ENCODE data around the gene TEX35.
A peak's percentile ranks its signal among the peaks of the same experiment; 100 is the strongest.

TEX35 gene

GRCh38 chr1:178512566-178513277 is at the start of gene TEX35:
TEX35 (plus strand) TSS chr1:178513109; CDS start chr1:178513189, 80 bp downstream.
- H3K79me2 ChIP-seq (ENCODE audit: control insufficient read depth, insufficient read depth, low read length, unreplicated experiment): no peaks in the 10 kb centered on the region
- no peak within 1 kb of the TSS for H3K27ac ChIP-seq (ENCODE audit: low read depth, low read length)
- H3K4me1 ChIP-seq (ENCODE audit: control insufficient read depth, insufficient read depth, low read length, unreplicated experiment): no peaks in the 10 kb centered on the region
- H3K27me3 ChIP-seq (ENCODE audit: insufficient read depth, low read length): no peaks in the 10 kb centered on the region
- H3K36me3 ChIP-seq (ENCODE audit: insufficient read depth, low read length): no peaks in the 10 kb centered on the region
- H3K4me3 ChIP-seq (ENCODE audit: low read depth, low read length): no peak within 1 kb of the TSS
- H2AFZ ChIP-seq (ENCODE audit: low read length, unreplicated experiment): no peak within 1 kb of the TSS

GRCh38 chr1:178464141-178464540 is 48.8 kb upstream of the TEX35 start:
- H3K27ac ChIP-seq (ENCODE audit: low read depth, low read length): peak overlapping the region; percentile 13; the same call in 1 of the 2 replicates
- no peak overlapping the region for H2AFZ ChIP-seq (ENCODE audit: low read length, unreplicated experiment)
- H3K4me3 ChIP-seq (ENCODE audit: low read depth, low read length): no peak overlapping the region
- H3K27me3 ChIP-seq (ENCODE audit: insufficient read depth, low read length): no peaks in the 10 kb centered on the region
- peaks cover 28% of the 10 kb centered on the region for H3K36me3 ChIP-seq (ENCODE audit: insufficient read depth, low read length)
- H3K79me2 ChIP-seq (ENCODE audit: control insufficient read depth, insufficient read depth, low read length, unreplicated experiment): no peaks in the 10 kb centered on the region
- H3K4me1 ChIP-seq (ENCODE audit: control insufficient read depth, insufficient read depth, low read length, unreplicated experiment): peaks cover 19% of the 10 kb centered on the region

GRCh38 chr1:178464566-178464965 is 48.3 kb upstream of the TEX35 start:
- Histone ChIP-seq H3K27ac (ENCODE audit: low read depth, low read length) (peak overlapping the region; percentile 13), H3K27me3 (ENCODE audit: insufficient read depth, low read length) (no peaks in the 10 kb centered on the region)

GRCh38 chr1:178465011-178465410 is 47.9 kb upstream of the TEX35 start:
- Histone ChIP-seq H3K36me3 (ENCODE audit: insufficient read depth, low read length) (peaks cover 28% of the 10 kb centered on the region), H3K27me3 (ENCODE audit: insufficient read depth, low read length) (no peaks in the 10 kb centered on the region), H3K27ac (ENCODE audit: low read depth, low read length) (peak overlapping the region; percentile 13), H3K4me3 (ENCODE audit: low read depth, low read length) (no peak overlapping the region), H3K79me2 (ENCODE audit: control insufficient read depth, insufficient read depth, low read length, unreplicated experiment) (no peaks in the 10 kb centered on the region), H3K4me1 (ENCODE audit: control insufficient read depth, insufficient read depth, low read length, unreplicated experiment) (peaks cover 19% of the 10 kb centered on the region), H2AFZ (ENCODE audit: low read length, unreplicated experiment) (no peak overlapping the region)

More at GRCh38 chr1:178464566-178464965, 48.3 kb upstream of the TEX35 start:
- no peak overlapping the region for H2AFZ ChIP-seq (ENCODE audit: low read length, unreplicated experiment)
- no peak overlapping the region for H3K4me3 ChIP-seq (ENCODE audit: low read depth, low read length)
- H3K4me1 ChIP-seq (ENCODE audit: control insufficient read depth, insufficient read depth, low read length, unreplicated experiment): peaks cover 19% of the 10 kb centered on the region
- H3K36me3 ChIP-seq (ENCODE audit: insufficient read depth, low read length): peaks cover 28% of the 10 kb centered on the region
- no peaks in the 10 kb centered on the region for H3K79me2 ChIP-seq (ENCODE audit: control insufficient read depth, insufficient read depth, low read length, unreplicated experiment)

GRCh38 chr1:178467837-178468236 is 45.1 kb upstream of the TEX35 start:
- Histone ChIP-seq H3K4me1 (ENCODE audit: control insufficient read depth, insufficient read depth, low read length, unreplicated experiment) (peaks cover 19% of the 10 kb centered on the region), H3K27me3 (ENCODE audit: insufficient read depth, low read length) (no peaks in the 10 kb centered on the region), H3K79me2 (ENCODE audit: control insufficient read depth, insufficient read depth, low read length, unreplicated experiment) (no peaks in the 10 kb centered on the region), H3K36me3 (ENCODE audit: insufficient read depth, low read length) (peaks cover 28% of the 10 kb centered on the region), H3K4me3 (ENCODE audit: low read depth, low read length) (no peak overlapping the region), H2AFZ (ENCODE audit: low read length, unreplicated experiment) (no peak overlapping the region), H3K27ac (ENCODE audit: low read depth, low read length) (no peak overlapping the region)

GRCh38 chr1:178470411-178470960 is 42.4 kb upstream of the TEX35 start:
- H2AFZ ChIP-seq (ENCODE audit: low read length, unreplicated experiment): no peak overlapping the region
- H3K36me3 ChIP-seq (ENCODE audit: insufficient read depth, low read length): peaks cover 35% of the 10 kb centered on the region
- no peaks in the 10 kb centered on the region for H3K27me3 ChIP-seq (ENCODE audit: insufficient read depth, low read length)
- no peaks in the 10 kb centered on the region for H3K4me1 ChIP-seq (ENCODE audit: control insufficient read depth, insufficient read depth, low read length, unreplicated experiment)
- no peak overlapping the region for H3K4me3 ChIP-seq (ENCODE audit: low read depth, low read length)
- H3K79me2 ChIP-seq (ENCODE audit: control insufficient read depth, insufficient read depth, low read length, unreplicated experiment): no peaks in the 10 kb centered on the region
- H3K27ac ChIP-seq (ENCODE audit: low read depth, low read length): no peak overlapping the region

GRCh38 chr1:178472531-178472930 is 40.4 kb upstream of the TEX35 start:
- H3K27ac ChIP-seq (ENCODE audit: low read depth, low read length): no peak overlapping the region
- H3K4me3 ChIP-seq (ENCODE audit: low read depth, low read length): no peak overlapping the region
- no peak overlapping the region for H2AFZ ChIP-seq (ENCODE audit: low read length, unreplicated experiment)
- H3K27me3 ChIP-seq (ENCODE audit: insufficient read depth, low read length): no peaks in the 10 kb centered on the region
- H3K79me2 ChIP-seq (ENCODE audit: control insufficient read depth, insufficient read depth, low read length, unreplicated experiment): no peaks in the 10 kb centered on the region
- no peaks in the 10 kb centered on the region for H3K4me1 ChIP-seq (ENCODE audit: control insufficient read depth, insufficient read depth, low read length, unreplicated experiment)
- peaks cover 17% of the 10 kb centered on the region for H3K36me3 ChIP-seq (ENCODE audit: insufficient read depth, low read length)

GRCh38 chr1:178477373-178477772 is 35.5 kb upstream of the TEX35 start:
- H2AFZ ChIP-seq (ENCODE audit: low read length, unreplicated experiment): no peak overlapping the region
- no peaks in the 10 kb centered on the region for H3K4me1 ChIP-seq (ENCODE audit: control insufficient read depth, insufficient read depth, low read length, unreplicated experiment)
- no peak overlapping the region for H3K4me3 ChIP-seq (ENCODE audit: low read depth, low read length)
- H3K27ac ChIP-seq (ENCODE audit: low read depth, low read length): no peak overlapping the region
- H3K79me2 ChIP-seq (ENCODE audit: control insufficient read depth, insufficient read depth, low read length, unreplicated experiment): no peaks in the 10 kb centered on the region
- H3K36me3 ChIP-seq (ENCODE audit: insufficient read depth, low read length): peaks cover 7% of the 10 kb centered on the region; the same call in 1 of the 2 replicates
- no peaks in the 10 kb centered on the region for H3K27me3 ChIP-seq (ENCODE audit: insufficient read depth, low read length)

GRCh38 chr1:178477841-178478240 is 35.1 kb upstream of the TEX35 start:
- Histone ChIP-seq H3K27me3 (ENCODE audit: insufficient read depth, low read length) (no peaks in the 10 kb centered on the region), H3K36me3 (ENCODE audit: insufficient read depth, low read length) (peaks cover 7% of the 10 kb centered on the region; the same call in 1 of the 2 replicates), H3K4me1 (ENCODE audit: control insufficient read depth, insufficient read depth, low read length, unreplicated experiment) (no peaks in the 10 kb centered on the region), H2AFZ (ENCODE audit: low read length, unreplicated experiment) (no peak overlapping the region), H3K79me2 (ENCODE audit: control insufficient read depth, insufficient read depth, low read length, unreplicated experiment) (no peaks in the 10 kb centered on the region), H3K27ac (ENCODE audit: low read depth, low read length) (no peak overlapping the region), H3K4me3 (ENCODE audit: low read depth, low read length) (no peak overlapping the region)

- Histone ChIP-seq H3K27ac (ENCODE audit: low read depth, low read length) (no peak overlapping the region), H2AFZ (ENCODE audit: low read length, unreplicated experiment) (no peak overlapping the region), H3K27me3 (ENCODE audit: insufficient read depth, low read length) (no peaks in the 10 kb centered on the region), H3K79me2 (ENCODE audit: control insufficient read depth, insufficient read depth, low read length, unreplicated experiment) (no peaks in the 10 kb centered on the region), H3K4me3 (ENCODE audit: low read depth, low read length) (no peak overlapping the region), H3K36me3 (ENCODE audit: insufficient read depth, low read length) (no peaks in the 10 kb centered on the region), H3K4me1 (ENCODE audit: control insufficient read depth, insufficient read depth, low read length, unreplicated experiment) (peaks cover 17% of the 10 kb centered on the region)
These were observed 29.5 kb upstream of the TEX35 start for GRCh38 chr1:178483251-178483957.

All from ACC112 (cell line).